ENCODE measurements around the gene POLQ. TPM values are rescaled to one million over a fixed set of nuclear protein-coding genes. Genes with fewer than 3 reads are reported as not detected.
"Not testable (repeated sequence)": the region's sequence is repeated elsewhere in the genome, so short reads cannot be mapped to it uniquely, and the experiment has no call there.

The POLQ gene
- total RNA-seq, 1 donor from 2014 or later: 0.45 TPM

DNA sequence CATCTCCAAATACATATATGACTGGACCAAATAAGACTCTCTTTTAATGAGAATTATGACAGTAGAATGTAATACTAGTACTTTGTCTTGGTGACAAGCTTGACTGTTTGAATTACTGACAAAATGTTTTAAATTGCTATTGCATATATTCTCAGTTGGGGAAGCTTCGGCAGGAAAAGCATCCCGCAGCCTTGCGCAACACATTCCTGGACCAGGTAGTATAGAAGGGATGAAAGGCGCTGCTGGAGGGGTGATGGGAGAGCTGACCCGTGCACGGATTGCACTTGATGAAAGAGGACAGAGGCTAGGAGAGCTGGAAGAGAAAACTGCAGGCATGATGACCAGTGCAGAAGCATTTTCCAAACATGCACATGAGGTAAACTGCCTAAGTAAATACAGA is 127.6 kb downstream of the POLQ start:
- DNase-seq (ENCODE audit: low read depth): no peak

GRCh38 chr3:121414924-121415323 is 130.9 kb downstream of the POLQ start:
- DNase-seq (ENCODE audit: low read depth): no peak

GRCh38 chr3:121411523-121411922 is 134.3 kb downstream of the POLQ start:
- DNase-seq (ENCODE audit: low read depth): no peak

GRCh38 chr3:121405631-121406030 is 140.2 kb downstream of the POLQ start:
- DNase-seq (ENCODE audit: low read depth): no peak

DNA sequence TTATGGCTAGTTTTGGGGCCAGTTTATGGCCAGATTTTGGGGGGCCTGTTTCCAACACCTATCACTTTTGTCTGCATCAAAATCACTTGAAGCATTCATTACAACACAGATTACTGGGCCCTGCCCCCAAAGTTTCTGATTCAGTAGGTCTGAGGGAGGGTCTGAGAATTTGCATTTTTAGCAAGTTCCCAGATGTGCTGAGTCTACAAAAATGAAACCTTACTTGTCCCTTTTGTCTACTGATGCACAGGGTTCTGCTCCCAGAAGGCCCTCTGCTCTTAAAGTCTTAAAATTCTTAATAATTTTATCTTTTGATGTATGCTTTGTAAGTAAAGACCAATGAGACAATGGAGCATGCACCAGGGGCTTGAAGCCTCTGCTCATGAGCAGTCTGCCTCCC is 146.0 kb downstream of the POLQ start:
- DNase-seq (ENCODE audit: low read depth): no peak

DNA sequence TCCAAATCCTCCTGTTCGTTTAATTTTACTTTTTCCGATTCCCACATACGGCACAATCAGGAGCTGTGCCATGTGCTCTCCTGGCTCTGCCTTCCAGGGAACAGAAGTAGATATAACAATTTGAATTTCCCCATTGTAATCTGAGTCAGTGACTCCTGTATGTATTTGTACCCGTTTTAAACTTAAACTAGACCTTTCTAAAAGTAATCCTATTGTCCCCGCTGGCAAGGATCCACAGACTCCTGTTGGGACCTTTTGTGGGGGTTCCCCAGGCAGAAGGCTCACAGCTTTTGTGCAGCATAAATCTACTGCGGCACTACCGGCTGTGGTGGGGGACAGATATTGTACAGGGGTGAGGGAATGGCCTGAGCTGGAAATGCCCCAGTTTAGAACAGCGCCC is 147.7 kb downstream of the POLQ start:
- DNase-seq (ENCODE audit: low read depth): not testable (repeated sequence)

DNA sequence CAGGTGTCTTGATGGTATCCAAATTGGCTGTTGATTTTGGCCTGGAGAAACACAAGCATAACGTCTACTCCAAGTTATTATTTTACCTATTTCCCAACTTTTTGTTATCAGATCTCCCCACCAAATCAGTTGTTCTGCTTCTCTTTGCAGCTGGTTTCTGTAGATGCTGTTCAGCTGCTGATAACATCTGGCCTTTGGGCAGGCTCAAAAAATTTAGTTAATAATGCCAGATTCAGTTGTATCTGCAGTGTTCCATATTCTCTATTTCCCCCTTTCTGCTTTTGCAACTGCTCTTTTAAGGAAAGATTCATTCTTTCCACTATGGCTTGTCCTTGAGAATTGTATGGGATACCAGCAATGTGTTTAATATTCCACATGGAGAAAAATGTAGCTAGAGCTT is 149.8 kb downstream of the POLQ start:
- not testable (repeated sequence) for DNase-seq (ENCODE audit: low read depth)

DNA sequence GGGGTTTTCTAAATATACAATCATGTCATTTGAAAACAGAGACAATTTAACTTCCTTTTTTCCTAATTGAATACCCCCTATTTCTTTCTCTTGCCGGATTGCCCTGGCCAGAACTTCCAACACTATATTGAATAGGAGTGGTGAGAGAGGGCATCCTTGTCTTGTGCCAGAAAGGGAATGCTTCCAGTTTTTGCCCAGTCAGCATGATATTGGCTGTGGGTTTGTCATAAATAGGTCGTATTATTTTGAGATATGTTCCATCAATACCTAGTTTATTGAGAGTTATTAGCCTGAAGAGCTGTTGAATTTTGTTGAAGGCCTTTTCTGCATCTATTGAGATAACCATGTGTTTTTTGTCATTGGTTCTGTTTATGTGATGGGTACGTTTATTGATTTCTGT is 157.5 kb downstream of the POLQ start:
- not testable (repeated sequence) for DNase-seq (ENCODE audit: low read depth)

Other genes with a start within 250 kb of the POLQ start
- not detected in 2 replicates for gene ARGFX, start 22.0 kb upstream of the POLQ start, total RNA-seq
- gene FBXO40, start 47.4 kb upstream of the POLQ start, total RNA-seq: not detected in 2 replicates
- gene HCLS1, start 114.9 kb upstream of the POLQ start, total RNA-seq: 0.17 and 0.20 TPM in 2 replicates
- gene GOLGB1, start 203.8 kb upstream of the POLQ start, total RNA-seq: 34.9 and 111 TPM in 2 replicates